Stimulated activated CD8-positive, alpha-beta memory T cell treated with anti-CD3 and anti-CD28 coated beads, Interleukin-15, amount 100 ng/mL, for 24 hours (primary cell): ENCODE data around the gene UBE4B.

Experiments
- DNase-seq: peaks from one replicate; pipeline ENCODE4 v3.0.0-alpha.2; 2020; ENCODE audit warnings: low read depth

The UBE4B gene

DNA sequence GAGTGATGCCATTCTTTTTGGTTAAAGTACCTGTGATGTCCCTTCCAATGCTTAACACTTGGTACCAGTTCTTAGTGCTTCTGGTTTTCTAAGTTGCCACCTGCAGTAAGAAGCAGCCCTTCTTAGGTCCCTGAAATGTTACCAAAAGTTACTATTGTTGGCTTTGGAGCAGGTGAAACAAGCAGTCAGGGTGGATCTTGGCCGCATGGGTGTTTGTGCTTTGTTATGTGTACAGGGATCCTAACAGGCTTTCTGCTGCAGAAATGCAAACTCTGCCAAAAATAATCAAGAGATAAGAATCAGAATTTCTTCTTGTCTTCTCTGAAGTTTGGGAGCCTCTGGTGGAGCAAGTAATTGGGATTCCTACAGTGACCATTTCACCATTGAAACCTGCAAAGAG lies 84.4 kb downstream of the UBE4B start:
- DNase-seq: no peak

DNA sequence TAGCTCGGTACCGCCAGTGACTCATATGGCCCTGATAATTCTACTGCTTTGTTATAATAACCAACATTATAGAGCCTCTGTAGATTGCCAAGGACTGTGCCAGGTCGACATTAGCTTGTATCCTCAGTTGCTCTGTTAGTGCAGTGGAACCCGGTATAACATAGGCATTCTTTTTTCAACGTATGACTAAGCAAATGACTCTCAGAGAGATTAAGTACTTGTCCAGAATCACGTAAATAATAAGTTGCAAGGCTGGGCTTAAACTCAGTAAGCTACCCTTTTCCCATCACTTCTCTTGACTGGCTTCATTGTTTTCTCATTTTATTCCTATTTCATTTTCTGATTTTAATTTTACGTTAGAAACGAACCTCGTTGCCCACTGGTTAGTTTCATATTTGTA lies 85.1 kb downstream of the UBE4B start:
- DNase-seq: no peak

DNA sequence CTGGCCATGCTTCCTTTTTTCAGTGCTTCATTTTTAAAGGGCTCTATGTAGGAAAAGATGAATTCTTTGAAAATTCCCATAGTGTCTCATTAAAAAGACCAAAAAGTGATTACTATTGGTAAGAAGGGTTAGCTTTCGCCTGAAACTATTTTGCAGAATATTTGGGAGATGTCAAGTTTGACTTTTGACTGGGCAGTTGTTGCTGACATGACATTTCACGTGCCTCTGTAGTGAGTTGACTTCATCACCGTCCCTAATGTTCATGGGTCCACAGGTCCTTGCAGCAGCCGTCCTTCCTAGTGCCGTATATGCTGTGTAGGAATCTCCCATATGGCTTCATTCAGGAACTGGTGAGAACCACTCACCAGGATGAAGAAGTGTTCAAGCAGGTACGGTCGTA lies 88.9 kb downstream of the UBE4B start:
- no peak for DNase-seq

DNA sequence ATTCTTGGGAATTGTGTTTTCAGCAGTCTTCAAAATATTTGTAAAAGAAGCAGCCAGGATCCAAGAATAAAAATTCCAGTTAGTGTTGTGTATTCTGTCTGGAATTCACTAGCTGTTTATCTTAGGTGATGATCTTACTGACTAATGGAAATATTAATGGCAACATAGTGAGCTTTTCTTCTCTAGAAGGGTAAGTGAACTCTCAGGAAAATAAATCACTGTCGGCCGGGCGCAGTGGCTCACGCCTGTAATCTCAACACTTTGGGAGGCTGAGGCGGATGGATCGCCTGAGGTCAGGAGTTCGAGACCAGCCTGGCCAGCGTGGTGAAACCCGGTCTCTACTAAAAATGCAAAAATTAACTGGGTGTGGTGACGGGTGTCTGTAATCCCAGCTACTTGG lies 90.2 kb downstream of the UBE4B start:
- DNase-seq: no peak

DNA sequence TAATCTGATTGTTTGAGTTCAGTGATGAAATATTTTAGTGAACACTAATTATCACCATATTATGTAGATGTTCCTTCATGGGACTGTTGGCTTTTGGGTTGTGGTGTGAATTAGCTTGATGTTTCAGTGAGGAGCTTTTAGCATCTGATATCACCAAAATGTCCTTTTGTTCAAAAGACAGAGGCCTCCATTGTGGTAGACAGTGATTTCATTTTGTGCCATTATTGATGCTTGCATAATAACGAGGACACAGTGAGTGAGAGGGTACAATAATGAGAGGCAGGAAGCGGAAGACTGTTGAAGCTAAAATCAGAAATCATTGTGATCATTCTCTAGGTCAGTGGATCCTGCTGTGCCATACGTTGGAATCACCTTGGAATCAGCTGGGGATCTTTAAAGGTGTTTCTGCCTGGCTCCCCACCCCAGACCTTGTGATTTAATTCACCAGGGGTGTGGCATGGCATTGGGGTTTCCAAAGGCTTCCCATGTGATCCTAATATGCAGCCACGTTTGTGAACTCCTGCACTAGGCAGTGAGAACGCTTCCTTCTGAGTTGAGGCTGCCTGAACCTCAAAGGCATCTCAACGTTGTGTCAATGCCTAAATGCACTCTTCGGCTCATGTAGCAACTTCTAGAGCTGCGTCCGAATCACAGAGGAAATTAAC lies 95.5 kb downstream of the UBE4B start:
- no peak for DNase-seq

DNA sequence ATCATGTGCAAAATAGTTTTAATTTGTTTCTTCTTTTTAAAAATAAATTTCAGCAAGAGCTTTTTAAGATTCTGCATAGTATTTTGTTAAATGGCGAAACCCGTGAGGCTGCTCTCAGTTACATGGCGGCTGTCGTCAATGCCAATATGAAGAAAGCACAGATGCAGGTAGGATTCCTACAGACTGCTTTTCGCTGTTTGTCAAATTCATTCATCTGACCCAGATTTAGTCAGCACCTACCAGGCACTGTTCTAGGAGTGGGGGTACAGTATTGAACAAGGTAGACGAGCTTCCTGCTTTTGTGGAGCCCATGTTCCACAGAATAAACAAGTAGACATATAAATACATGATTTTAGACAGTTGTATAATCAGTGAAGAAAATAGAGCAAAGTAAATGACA lies 99.6 kb downstream of the UBE4B start:
- no peak for DNase-seq

DNA sequence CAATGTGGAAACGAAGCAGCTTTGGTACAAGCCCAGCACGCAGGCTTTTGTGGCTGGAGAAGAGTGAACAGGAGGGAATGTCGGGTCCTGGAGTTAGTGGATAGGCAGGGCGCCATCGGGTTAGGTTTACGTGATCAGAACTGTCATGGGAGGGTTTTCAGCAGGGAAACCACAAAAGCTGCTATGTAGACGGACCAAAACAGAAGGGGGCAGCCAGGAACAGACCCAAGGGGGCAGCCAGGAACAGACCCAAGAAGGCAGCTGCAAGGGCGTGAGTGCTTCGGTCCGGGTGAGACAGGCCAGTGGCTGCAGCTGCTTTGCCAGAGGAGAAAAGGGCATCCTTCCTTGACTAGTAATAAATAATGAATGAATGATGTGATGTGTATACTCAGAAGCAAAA lies 100.1 kb downstream of the UBE4B start:
- DNase-seq: no peak

DNA sequence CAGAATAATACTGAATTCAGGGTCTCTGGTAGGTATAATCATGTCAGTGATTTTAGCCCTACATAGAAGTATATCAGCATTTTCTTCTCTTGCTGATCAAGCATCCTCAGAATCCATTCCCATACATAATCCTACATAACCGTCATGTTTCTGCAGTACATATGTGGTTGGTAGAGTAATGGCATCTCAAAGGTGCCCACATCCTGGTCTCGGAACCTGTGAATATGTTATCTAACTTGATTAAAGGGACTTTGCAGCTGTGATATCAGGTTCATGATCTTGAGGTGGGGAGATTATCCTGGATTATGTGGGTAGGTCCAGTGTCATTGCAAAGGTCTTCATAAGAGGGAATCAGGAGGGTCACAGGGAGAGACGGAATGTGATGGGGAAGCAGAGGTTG lies 108.2 kb downstream of the UBE4B start:
- DNase-seq: no peak

DNA sequence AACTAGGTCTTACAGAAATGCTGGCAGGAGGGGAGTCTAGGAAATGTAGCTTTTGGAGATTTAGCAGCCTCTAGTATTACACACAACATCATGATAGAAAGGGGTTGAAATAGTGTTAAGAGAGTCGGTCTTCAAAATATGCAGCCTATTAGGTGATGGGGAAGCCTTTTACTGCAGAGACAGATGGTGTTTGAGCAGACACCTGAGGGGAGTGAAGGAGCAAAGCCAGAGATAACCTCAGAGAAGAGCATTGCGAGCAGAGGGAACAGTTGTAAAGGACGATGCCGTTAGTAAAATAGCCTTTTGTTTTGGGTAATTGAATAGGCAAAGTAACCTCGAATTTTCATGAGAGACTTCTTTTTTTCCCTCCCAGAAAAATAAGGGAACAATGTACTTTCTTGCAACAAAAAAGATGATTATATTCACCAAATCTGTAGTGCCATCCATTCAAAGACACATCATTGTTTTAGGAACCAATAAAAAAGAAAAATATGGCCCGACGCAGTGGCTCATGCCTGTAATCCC lies 111.3 kb downstream of the UBE4B start:
- no peak for DNase-seq

DNA sequence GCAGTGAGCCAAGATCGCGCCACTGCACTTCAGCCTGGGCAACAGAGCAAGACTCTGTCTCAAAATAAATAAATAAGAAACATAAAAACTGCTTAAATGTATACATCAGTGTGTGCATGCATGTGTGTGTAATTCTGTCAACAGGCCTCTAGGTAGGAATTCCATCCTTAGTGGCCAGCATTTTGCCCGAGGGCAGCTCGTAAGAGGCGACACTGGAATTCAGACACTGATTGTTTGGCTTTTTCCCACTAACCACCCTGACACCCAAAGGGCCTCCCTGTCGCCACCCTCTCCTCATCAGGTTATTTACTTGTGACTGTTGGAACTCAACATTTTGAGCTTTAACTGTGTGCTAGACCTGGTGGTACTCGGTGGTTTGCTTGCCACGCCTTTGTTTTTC lies 113.6 kb downstream of the UBE4B start:
- DNase-seq: no peak

DNA sequence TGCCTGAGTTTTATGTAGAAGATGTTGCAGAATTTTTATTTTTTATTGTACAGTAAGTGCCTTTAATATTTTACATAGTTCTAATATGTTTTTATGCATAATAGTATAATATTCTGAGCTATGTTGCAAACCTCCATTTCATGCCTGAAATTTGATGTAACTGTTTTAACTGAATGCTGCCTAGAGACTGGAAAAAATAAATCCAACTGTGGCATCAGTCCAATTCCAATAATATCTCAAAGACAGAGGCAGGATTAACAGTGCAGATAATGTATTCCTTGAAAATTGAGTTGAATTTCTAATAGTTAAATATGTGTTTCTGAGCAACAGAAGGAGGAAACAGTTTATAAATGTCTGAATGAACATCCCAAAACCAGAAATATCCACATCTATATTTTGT lies 116.5 kb downstream of the UBE4B start:
- DNase-seq: no peak

DNA sequence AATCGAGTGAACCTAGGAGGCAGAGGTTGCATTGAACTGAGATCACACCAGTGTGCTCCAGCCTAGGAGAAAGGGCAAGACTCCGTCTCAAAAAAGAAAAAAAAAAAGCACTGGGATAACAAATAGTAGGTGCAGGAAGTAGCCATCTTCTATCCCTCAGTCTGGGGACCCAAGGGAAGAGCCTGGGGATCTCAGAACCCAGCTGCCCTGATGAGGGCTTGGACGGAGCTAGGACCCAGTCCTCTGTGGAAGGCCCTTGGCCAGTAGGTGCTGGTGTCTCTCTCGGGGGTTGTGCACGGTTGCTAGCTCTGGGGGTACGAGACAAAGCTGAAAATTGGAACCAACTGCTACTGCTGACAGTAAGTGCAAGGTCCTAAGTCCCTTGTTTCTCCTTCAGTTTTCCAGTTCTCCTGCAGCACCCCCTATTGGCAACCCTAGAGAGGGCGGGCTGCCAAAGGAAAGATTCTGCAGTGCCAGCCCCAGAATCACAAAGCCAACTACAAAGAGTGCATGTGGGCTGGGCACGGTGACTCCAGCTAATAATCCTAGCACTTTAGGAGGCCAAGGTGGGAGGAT lies 120.0 kb downstream of the UBE4B start:
- DNase-seq: no peak

DNA sequence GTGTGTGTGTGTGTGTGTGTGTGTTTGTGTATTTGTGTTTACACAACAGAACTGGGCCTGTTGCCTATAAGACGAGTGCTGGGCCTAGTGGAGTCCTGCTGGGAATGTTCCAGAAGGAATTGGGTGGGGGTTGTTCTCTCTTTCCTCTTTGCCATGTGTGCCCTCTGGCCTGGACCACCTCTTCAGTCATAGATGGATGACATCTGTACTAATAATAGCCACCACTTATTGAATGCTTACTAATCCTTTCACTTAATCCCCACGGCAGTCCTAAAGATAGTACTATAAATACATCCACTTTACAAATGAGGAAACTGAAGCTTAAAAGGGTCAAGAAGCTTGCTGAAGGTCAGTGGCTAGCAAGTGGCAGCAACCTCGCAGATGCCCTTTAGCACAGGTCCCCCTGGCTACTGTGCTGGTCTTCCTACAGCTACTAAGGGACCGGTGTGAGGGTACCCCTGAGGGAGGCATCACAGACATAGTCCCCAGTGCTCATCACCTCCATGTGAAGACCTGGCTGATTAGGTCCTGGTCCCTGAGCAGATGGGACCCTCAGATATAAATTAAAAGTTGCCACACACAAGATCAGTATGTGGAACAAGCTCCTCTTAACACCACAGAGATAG lies 122.4 kb downstream of the UBE4B start:
- DNase-seq: no peak

DNA sequence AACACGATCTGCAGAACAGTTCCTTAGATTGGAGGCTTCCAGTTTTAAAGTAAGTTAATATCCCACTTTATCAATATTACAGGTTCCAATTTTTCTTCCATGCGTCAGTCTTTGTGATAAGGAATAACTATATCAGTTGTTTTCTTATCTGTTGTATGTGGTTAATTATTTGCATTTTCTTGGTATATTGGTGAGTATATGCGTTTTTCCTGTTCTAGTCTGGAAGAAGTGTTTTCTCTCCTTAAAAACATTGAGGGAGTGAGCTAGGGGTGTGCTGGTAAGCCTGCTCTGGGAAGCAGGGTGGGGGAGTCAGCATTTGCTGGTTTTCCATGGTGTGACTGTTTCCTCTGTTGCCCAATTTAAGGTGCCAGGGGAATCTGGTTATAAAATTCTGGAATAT lies 127.4 kb downstream of the UBE4B start:
- no peak for DNase-seq

DNA sequence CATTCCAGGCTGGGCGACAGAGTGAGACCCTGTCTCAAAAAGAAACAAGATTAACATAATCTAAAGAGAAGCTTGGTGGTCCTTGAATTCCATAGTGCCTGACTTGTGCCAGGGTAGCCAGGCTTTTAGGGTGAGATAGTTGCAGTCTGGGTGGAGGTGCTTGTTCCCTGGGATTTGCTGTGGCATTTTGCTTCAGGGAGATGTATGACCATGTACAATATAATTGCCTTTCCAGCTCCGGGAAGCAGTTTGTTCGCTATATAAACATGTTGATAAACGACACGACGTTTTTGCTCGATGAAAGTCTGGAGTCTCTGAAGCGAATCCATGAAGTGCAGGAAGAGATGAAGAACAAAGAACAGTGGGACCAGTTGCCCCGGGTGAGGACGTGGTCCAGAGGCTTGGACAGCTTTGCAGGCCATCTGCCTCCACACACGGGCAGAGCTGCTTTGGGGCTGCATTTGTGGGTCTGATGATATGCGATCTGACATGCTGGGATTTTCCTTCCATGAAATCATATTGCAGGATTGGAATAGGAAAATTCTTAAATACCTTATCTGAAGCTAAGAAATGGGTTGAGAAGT lies 128.2 kb downstream of the UBE4B start:
- DNase-seq: no peak

DNA sequence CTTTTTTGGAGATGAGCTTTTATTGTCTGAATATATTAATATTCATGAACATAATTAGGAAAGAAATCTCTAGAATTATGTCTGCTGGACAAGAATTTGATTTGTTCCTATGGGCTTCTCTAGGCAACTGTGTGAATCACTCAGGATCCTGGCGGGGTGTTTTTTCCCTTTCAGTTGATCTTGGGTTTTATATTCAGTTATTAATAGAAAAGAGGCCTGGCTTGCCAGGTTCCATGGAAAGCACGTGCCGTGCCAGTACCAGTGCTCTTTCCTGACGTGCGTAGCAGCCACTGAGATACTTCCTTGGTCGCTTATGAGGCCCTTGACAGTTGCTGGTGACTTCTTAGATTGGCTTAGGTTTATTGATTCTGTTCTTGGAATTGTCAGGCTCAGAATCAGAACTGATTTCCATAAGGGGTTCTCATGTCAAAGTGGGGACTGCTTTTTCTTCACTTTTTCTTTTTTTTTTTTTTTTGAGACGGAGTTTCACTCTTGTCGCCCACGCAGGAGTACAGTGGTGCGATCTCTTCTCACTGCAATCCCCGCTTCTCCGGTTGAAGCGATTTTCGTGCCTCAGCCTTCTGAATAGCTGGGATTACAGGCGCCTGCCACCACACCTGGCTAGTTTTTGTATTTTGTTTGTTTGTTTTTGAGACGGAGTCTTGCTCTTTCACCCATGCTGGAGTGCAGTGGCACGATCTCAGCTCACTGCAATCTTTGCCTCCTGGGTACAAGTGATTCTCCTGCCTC lies 129.0 kb downstream of the UBE4B start:
- no peak for DNase-seq

DNA sequence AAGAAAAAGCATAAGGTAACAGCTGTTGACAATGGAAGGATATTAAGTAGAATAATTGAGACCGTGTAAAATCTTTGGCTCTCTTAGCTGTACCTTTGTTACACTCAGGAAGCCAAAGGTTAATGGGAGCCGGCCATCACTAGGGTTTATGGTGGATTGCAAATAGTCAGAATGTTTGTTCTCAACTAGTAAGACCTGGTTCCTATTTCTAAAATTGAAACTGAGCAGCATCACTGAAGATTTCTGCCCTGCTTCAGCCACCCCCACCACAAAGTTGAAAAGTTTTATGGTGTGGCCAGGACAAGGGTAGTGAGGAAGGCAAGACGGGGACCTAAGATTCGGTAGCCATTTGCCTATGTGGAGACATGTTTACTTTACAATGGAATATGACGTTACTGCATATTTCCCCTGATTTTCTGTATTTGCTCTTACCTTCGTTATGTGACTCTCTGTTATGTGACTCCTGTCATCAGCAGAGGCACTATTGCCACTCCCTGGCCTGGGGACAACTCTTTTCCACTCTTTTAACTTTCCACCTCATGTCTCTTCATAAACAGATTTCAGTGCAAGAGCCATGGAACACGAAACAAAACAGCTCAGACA lies 136.3 kb downstream of the UBE4B start:
- no peak for DNase-seq

DNA sequence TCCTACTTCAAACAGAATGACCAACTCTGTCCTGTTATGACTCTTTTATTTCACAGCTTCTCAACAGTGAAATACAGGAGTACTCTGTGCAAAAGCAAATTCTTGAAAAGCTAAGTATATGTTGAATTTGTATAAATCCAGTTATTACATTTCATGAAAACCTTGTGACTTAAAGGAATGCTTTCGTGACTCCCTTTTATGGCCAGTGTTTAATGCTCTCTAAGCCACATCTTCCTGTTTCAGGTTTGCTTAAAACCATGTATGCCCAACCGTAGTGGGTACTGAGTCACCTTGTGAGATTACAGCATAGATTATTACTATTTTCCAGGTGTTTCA lies 137.4 kb downstream of the UBE4B start:
- DNase-seq: no peak

DNA sequence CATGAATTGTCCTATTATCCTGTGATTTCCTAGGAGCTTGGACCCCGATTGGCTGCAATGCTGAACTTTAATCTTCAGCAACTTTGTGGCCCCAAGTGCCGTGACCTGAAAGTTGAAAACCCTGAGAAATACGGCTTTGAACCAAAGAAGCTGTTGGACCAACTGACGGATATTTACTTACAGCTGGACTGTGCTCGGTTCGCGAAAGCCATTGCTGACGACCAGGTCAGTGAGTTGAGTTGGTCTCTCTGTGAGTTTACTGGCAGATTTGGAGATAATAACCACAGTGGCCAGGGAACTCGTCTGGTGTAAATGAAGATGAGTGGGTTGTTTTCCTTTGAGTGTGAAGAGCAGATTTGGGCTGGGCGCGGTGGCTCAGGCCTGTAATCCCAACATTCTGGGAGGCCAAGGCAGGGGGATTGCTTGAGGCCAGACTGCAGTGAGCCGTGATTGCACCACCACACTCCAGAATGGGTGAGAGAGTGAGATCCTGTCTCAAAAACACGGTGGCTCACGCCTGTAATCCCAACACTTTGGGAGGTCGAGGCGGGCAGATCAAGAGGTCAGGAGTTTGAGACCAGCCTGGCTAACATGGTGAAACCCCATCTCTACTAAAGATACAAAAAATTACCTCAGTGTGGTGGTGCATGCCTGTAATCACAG lies 138.5 kb downstream of the UBE4B start:
- no peak for DNase-seq

DNA sequence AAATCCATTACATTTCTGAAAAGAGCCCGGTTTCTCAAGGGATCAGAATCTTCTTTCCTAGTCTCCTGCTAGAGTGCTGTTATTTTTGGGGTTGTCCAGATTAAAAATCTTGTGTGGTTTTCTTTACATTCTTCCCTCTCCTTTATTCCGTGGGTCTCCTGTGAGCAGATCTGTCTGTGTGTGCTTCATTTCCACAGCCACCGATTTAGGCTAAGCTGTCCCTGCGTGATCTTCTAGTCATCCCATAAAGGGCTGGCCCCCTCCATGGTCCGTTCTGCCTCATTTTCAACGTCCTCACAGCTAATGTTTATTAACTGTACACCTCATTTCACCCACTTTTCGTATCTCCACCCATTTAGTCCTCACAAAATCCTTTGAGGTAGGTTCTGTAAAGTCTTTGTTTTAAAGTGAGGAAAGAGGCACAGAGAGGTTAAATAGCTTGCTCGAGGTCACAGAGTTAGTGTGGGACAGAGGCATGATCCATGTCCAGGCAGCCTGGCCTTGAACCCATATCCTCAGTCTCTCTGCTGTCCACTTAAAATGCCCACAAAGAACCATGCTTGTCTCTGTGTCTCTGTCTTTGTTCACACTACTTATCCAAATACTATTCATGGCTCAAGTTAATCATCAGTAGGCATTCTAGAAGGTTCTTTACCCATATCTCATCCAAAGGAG lies 139.4 kb downstream of the UBE4B start:
- no peak for DNase-seq

DNA sequence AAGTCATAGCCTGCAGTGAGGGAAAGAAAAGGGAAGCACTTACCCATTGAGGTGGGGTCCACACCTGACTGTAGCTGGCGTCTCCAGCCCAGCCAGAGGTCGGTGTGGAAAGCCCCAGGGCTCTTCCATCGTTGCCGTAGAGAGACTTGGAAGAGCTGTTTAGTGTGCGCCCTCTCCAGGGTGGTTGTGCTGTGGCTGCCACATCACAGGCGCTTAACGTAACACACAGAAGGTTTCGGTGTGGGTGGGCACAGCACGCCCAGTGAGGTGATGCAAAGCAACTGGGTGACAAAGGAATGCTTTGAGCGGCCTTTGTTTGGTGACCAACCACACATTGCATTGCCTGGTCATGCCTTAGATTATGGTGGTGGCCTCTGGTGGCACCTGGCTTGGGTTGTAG lies 140.8 kb downstream of the UBE4B start:
- DNase-seq: no peak
